Skin of body (tissue), 2 donors: ENCODE measurements around the gene CD68. TPM values are rescaled to one million over a fixed set of nuclear protein-coding genes. Genes with fewer than 3 reads are reported as not detected.
"Not testable (repeated sequence)": the region's sequence is repeated elsewhere in the genome, so short reads cannot be mapped to it uniquely, and the experiment has no call there.

Experiments used
- DNase-seq: peaks from one replicate; lab custom pipeline; 2025; lab: John Stamatoyannopoulos, UW
- total RNA-seq: library from RNA; depleted of rRNA; stranded (reverse); fragments of >200 nt; gene quantifications from one replicate; pipeline ENCODE4 v1.2.3, GENCODE V29; 2014

Gene CD68
- total RNA-seq, 1 donor from 2014 or later, result 9.2 TPM

GRCh38 chr17:7580604-7581575, 1.5 kb downstream of the CD68 start:
- no peak for DNase-seq

- DNase-seq, result no peak
These were observed 3.2 kb downstream of the CD68 start for GRCh38 chr17:7582396-7583252.

DNA sequence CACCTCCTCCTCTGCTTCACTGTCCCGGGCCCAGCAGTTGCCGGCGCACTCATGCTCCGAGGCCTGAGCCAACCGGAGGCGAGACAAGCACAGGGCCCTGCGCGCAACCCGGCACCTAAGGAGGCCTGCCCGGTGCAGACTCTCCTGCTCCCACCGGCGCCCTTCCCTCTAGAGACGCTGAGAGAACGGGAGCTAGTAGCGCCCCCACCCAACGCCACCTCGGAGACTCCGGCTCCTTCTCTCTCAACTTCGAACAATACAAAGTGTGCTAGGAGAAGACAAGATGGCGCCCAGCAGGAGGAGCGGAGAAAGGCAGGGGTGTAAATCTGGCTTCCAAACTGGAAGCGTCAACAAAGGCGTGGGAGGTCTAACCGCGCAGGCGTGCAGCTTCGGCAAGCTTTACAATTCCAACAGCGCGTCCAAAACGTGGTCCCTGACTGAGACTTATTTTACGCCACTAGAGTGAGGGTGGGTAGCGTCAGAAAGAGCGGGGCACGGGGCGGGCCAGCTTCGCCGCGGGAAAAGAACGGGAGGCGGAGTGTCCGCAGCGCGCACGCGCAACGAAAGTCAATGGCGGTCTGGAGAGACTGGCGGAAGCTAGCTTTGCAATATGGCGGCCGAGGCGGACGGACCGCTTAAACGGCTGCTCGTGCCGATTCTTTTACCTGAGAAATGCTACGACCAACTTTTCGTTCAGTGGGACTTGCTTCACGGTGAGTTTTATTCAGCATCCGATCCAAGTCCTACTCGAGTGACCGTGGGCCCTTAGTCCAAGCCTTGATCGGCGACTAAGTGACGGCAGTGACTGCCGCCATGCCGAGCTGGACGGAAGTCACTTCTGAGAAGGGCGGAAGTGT, 4.0 kb downstream of the CD68 start, which contains the start of gene MPDU1:
TSS of gene MPDU1 (plus strand) at position 600 of the 857 bp plus-strand sequence. CDS start at position 611, 11 bp downstream.
- peak; percentile 100 for DNase-seq

DNA sequence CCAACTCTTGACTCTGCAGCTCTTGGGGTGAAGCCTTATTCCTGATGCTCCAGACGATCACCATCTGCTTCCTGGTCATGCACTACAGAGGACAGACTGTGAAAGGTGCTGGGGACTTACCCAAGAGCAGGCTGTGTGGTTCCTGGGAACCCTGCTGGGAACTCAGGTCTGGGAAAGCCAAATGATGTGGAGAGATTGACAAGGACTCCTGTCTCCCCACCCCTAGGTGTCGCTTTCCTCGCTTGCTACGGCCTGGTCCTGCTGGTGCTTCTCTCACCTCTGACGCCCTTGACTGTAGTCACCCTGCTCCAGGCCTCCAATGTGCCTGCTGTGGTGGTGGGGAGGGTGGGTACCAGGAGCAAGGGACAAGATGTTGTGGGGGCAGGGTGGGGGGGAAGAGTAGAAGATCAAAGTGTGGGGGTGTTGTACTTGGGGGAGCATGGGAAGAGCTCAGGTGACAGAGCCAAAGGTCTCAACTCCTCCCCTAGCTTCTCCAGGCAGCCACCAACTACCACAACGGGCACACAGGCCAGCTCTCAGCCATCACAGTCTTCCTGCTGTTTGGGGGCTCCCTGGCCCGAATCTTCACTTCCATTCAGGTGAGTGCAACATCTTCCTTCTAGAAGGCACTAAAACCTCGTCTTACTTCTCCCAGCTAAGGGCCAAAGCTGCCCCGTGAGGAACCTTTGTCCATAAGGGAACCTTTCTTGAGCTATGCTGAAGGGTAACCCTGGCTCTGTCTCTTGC, 7.4 kb downstream of the CD68 start:
- DNase-seq, result no peak

DNA sequence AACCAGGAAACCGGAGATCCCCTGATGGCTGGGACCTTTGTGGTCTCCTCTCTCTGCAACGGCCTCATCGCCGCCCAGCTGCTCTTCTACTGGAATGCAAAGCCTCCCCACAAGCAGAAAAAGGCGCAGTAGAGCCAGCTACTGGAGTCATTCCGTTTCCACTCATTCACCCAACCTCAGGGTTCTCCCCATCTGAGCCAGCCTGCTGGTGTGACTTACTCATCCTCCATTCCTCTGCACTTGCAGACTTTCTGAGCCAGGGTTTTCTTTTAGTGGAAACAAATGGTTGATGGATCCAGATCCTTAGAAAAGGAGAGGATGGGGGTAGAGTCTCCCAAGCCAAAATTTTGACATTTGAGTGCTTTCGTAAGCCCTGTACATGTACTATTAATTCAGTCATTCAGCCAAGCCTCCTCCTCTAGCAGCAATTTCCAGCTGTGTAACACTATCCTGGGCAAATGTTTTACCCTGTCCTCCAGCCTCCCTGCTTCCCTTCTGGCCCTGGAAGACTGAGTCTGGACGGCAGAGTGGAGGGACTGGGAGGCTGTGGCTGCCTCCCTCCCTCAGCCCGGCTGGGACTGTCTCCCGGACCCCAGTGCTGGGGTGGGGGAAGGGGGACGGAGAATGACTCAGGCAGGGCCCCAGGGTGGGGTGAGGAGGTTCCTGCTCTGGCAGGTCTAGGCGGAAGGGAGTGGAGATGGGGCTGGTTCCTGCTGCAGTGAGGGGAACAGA, 8.1 kb downstream of the CD68 start:
- DNase-seq, result no peak

DNA sequence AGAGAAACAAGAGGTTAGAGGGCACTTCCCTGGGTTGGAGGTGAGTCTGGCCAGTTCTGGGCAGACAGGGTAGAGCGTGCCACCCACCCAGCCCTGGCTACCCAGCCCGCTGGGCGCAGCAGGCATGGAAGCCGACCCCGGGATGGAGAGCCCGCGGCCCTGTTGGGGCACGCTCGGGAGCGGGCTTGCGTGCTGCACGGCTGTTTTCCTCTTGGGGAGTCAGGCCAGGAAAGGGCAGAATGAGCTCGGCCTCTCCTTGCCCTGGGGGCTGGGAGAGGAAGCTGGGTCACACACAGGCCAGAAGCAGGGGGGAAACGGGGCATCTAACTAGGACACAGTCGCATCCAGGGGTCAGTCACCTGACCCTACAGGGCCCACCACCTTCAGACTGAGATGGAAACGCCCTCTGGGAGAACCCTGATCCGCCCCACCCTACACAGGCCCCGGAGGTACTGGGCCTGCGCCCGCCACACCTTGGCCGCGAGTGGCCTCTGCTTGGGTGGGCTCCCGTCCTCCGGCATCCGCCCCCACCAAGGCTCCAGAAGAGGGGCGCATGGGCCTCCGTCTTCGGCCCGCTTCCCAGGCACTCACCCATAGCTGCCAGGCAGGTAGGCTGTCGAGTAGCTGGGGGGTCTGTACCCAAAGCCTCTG, 9.2 kb downstream of the CD68 start:
- DNase-seq, result no peak

DNA sequence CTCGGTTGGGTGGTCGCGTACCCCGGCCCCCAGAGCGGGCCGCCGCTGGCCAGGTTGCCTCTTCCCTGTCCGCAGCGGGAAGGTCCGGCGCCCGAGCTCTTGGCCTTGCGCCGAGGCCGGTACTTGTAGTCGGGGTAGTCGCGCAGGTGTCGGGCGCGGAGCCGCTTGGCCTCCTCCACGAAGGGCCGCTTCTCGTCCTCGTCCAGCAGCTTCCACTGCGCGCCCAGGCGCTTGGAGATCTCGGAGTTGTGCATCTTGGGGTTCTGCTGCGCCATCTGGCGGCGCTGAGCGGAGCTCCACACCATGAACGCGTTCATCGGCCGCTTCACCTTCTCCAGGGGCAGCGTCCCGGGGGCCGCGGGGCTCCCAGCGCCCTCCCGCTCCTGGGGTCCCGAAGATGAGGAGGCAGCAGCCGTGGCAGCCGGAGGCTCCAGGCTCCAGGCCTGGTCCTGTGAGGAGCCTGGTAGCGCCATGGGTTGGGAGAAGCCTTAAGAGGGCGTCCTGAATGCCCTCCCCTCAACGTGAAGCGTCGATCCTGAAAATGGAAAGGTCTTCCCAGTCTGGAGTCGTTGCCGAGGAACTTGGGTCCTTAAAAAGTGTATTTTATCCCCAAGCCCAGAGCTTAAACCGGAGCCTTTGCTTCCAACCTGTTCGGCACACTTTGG, 9.9 kb downstream of the CD68 start:
- peak; percentile 64 for DNase-seq

DNA sequence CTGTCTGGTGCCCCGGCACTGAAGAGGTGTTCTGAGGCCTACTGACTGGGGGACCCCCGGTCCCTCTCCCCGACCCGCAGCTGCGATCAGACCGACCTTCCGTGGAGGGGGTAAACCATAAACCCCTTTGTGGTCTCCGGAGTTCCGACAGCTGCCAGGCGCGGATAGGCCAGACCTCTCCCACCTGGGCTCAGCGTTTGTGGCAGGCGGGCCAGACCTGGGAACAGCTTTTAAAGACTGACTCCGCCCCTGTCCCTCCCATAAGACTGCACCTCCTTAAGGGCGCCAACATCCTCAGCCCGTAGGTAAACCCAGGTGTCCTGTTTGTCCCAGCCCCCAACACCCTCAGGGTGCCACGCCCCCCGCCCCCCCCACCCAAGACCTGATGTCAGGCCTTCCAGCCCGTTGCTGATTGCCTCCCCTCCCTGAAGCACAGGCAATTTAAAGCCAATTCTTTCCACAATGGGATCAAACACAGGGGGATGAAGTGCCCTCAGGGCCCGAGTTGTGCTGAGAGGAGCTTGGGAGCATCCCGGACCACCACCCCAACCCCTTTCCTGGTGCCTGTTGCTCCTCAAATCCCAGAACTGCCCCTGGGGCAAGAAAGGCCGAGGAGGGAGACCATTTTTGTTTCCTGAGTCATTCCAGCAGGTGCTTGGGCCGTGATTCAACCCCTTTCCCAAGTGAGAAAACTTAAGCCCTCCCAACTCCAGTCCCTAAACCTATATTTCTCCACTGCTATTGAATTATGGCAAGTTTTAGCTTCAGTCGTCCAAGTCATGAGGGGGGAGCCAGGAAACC, 10.7 kb downstream of the CD68 start, which contains the start of gene SOX15:
TSS of gene SOX15 (minus strand) at position 204 of the 801 bp plus-strand sequence. CDS start 418 bp downstream, outside the sequence.
- no peak for DNase-seq

GRCh38 chr17:7590743-7591142, 11.3 kb downstream of the CD68 start:
- no peak for DNase-seq

DNA sequence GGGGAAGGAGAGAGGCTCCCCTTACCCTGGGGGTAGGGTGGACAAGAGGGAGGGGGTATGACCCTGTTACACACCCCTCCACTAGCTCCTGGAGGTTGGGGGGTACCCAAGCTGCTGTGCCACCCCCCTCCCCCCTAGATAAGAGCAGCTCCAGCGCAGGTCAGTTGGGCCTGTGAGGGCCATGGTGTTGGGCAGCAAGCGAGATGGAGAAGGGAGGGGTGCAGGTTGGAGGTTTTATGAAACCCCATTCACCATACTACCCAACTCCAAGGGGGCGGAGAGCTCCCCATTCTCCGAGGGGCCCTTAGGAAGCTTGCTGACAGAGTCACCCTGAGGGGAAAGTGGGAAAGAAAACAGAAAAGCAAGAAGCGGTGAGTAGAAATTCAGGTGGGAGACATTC, 12.2 kb downstream of the CD68 start:
- DNase-seq, result no peak

GRCh38 chr17:7592422-7593021, 13.1 kb downstream of the CD68 start:
- no peak for DNase-seq

DNA sequence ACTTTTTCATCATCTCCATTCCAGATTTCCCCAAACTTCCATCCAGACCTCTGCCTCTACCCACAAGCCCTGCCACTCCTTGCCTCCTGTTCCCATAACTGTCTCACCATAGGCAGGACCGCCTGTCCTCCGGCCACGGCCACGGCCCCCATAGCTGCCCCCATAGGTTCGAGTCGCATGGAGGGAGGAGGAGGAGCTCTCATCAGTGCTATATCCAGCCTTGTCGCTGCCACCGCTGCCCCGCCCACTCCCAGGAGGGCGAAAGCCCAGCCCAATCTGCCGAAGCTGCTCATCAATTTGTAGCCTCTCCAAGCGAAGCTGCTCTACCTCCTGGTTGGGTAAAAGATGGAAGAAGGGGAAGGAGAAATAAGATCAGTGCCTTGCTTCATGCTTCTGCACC, 13.9 kb downstream of the CD68 start:
- DNase-seq, result no peak

DNA sequence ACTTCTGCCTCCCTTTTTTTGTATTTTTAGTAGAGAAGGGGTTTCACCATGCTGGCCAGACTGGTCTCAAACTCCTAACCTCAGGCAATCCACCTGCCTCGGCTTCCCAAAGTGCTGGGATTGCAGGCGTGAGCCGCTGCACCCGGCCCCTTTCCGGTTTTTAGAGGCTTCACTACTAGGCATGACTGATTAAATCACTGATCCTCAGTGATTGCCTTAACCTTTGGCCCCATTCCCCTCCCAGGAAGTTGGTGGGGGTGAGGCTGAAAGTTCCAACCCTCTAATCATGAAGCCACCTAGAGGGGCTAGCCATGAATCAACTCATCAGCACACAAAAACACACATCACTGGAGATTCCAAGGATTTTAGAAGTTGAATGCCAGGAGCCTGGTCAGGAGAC, 18.1 kb downstream of the CD68 start:
- not testable (repeated sequence) for DNase-seq

- no peak for DNase-seq
These were observed 26.8 kb downstream of the CD68 start for GRCh38 chr17:7606280-7606679.

DNA sequence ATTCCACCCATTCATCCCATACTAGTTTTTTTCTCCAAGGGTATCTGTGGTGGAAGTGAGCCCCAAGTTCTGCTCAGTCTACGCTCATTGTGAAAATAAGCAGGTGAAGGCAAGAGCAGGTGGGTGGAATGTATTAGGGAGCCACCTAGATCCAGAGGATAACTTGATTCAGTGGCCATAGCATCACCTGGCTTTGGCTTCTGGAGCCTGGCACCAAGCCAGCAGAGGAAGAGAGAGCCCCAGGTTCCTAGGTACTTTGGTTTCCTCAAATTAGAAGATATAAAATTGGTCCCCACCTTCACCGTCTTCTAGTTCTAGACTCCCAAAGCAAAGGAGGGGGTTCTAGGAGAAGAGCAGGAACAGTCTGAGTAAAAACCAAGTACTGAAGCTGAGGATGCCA, 31.2 kb downstream of the CD68 start:
- no peak for DNase-seq

- DNase-seq, result no peak
These were observed 32.3 kb downstream of the CD68 start for GRCh38 chr17:7611635-7612293.

DNA sequence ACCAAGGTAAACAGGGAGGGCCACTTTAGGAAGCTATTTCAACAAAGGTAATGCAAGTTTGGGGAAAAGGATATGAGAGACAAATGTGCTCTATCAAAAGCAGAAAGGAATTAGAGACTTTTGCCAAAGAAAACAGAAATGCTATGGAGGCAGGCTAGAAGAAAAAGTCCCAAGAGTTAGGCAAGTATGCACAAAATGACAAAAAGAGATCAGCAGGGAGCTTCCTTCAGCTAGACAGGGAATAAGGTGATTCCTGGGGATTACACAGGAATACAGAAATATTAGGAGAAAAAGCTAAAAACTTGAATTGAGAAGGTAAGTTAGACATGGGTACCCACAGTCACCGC, 32.8 kb downstream of the CD68 start:
- DNase-seq, result no peak
